Tibial artery (tissue), 4 donors: ENCODE measurements around the gene PAQR7.

Experiments used
- DNase-seq, 2 donors: peaks; one replicate each; pipeline ENCODE4 v3.0.0-alpha.2; 2019
- H3K27ac ChIP-seq, 2 donors: fragments of 200-600 bp; sonication (generic) in 1 of 2; 1 replicate in 1 of 2; 2 replicates in 1 of 2; pipeline ENCODE4 v1.5.1; 2018 to 2019; ENCODE audit warnings: mild to moderate bottlenecking in 1 of 2
- H3K27me3 ChIP-seq, 2 donors: fragments of 200-600 bp; sonication (generic) in 1 of 2; one replicate each; pipeline versions ENCODE4 v1.5.1 to v1.6.0; 2016 to 2019
- H3K36me3 ChIP-seq, 3 donors: fragments of 200-600 bp; sonication (generic) in 2 of 3; one replicate each; pipeline ENCODE4 v1.5.1; 2016 to 2019; ENCODE audit warnings: mild to moderate bottlenecking in 2 of 3
- H3K4me1 ChIP-seq, 4 donors: fragments of 200-600 bp; sonication (generic) in 2 of 4; 1 replicate in 3 of 4; 2 replicates in 1 of 4; pipeline ENCODE4 v1.5.1; 2016 to 2019
- H3K4me3 ChIP-seq, 2 donors: fragments of 200-600 bp; sonication (generic) in 1 of 2; 1 replicate in 1 of 2; 2 replicates in 1 of 2; pipeline ENCODE4 v1.5.1; 2018 to 2019; ENCODE audit warnings: mild to moderate bottlenecking in 2 of 2
- H3K9me3 ChIP-seq, 3 donors: fragments of 200-600 bp; sonication (generic) in 1 of 3; one replicate each; pipeline ENCODE4 v1.5.1; 2016 to 2019
- intact Hi-C: fragments of 100-400 bp; cut with DNase I; formaldehyde crosslinking; loops from one replicate; pipeline ENCODE4 v1.15.0; 2023; ENCODE audit warnings: low total_unique reads
- TF ChIP-seq, protein P1 (sequence below), 2 experiments: fragments of 200-600 bp in 1 of 2; fragments of 450-650 bp in 1 of 2; IDR thresholded peaks; one replicate each; pipeline ENCODE4 v1.5.1; 2017 to 2019; ENCODE audit warnings: antibody characterized with exemption in 2 of 2, mild to moderate bottlenecking in 1 of 2, moderate library complexity in 1 of 2

The PAQR7 gene

DNA sequence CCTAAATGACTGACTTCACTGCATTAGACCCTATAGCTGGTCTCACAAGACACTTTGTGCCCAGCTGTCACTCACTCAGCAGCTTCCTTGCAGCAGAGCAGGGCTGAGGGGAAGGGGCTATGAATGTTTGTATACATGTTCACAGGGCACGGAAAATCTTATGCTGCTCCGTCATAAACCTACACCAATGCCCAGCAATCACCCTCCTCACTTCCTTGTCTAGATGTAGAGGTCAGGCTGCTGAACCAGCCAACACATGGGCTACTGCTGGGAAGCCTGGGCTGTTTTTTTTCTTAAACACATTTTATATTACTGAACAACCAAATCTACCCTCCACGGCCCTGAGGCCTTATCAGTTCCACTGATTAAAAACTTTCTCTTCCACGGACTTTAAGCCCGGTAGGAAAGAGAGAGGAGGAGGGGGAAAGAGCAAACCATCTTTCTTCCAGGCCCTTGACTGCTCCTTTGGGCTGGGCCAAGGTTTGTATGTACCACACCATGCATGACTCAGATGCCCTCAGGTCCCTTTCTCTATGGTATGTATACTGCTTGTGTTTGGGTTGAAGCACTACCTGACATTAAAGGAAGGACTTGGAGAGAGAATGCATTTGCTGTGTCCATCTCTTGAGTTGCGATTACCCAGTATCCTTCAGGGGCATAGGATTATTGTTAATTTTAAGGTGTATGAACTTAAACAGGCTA is 43.0 kb downstream of the PAQR7 start:
- TF ChIP-seq, protein P1, sequence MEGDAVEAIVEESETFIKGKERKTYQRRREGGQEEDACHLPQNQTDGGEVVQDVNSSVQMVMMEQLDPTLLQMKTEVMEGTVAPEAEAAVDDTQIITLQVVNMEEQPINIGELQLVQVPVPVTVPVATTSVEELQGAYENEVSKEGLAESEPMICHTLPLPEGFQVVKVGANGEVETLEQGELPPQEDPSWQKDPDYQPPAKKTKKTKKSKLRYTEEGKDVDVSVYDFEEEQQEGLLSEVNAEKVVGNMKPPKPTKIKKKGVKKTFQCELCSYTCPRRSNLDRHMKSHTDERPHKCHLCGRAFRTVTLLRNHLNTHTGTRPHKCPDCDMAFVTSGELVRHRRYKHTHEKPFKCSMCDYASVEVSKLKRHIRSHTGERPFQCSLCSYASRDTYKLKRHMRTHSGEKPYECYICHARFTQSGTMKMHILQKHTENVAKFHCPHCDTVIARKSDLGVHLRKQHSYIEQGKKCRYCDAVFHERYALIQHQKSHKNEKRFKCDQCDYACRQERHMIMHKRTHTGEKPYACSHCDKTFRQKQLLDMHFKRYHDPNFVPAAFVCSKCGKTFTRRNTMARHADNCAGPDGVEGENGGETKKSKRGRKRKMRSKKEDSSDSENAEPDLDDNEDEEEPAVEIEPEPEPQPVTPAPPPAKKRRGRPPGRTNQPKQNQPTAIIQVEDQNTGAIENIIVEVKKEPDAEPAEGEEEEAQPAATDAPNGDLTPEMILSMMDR (IDR thresholded peaks at IDR 0.05): no peak
- intact Hi-C loops: no loop called here
- no peak overlapping the region for H3K27ac ChIP-seq
- no peak overlapping the region for H3K4me3 ChIP-seq
- H3K36me3 ChIP-seq: peaks cover 60 to 78% (median 65%) of the 10 kb centered on the region in 3 donors
- DNase-seq: no peak
- H3K27me3 ChIP-seq: no peaks in the 10 kb centered on the region
- H3K4me1 ChIP-seq: no peaks in the 10 kb centered on the region
- H3K9me3 ChIP-seq: no peaks in the 10 kb centered on the region

DNA sequence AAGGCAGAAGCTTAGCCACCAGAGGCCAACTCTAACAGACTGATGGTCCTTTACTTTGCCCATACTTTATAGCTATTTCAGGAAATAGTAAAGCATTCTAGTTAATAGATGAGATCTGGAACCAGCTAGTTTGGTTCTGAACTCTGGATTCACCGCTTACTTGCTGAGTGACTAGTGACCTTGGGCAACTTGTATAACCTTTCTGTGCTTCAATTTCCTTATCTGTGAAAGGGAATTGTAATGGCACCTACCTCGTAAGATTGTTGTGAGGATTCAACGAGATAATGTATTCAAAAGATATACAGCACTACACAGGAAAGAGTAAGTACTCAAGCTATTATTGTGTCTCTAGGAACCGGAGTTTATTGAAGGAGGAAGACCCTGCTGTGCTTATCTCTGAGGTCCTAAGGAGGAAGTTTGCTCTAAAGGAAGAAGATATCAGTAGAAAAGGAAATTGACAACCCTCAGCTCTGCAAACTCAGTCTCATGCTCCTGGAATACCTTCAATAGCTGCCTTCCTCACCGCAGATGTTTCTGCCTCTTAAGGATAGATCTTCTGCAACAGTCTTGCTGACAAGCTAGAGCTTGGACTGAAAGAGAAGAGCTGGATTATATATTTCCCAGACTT is 43.8 kb downstream of the PAQR7 start:
- no peaks in the 10 kb centered on the region for H3K27me3 ChIP-seq
- H3K4me1 ChIP-seq: no peaks in the 10 kb centered on the region
- no peak overlapping the region for H3K27ac ChIP-seq
- H3K36me3 ChIP-seq: peaks cover 68 to 86% (median 73%) of the 10 kb centered on the region in 3 donors
- intact Hi-C loops: no loop called here
- DNase-seq: no peak
- TF ChIP-seq, protein P1 (IDR thresholded peaks at IDR 0.05): no peak
- H3K9me3 ChIP-seq: no peaks in the 10 kb centered on the region
- no peak overlapping the region for H3K4me3 ChIP-seq

DNA sequence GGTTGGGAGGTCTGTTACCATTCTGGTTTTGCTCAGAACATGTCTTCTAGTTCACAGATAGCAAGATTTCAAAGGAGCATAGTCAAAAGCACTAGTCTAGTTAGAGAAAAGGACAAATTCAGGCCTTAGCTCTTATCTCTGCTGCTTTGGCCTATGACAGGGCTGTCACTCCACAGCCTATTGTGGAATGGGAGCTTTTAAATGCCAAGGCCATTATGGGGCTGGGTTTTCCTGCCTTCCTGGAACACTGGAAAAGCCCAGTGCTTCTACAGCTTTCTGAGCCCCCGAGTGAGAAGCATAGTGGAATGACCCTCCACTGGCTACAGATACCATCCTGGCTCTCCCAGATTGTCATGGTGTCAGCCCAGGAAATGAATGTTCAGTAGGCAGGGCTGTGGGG is 46.5 kb downstream of the PAQR7 start:
- Histone ChIP-seq H3K27me3 (no peaks in the 10 kb centered on the region), H3K27ac (no peak overlapping the region), H3K36me3 (peaks cover 70 to 91% (median 88%) of the 10 kb centered on the region in 3 donors), H3K4me1 (no peaks in the 10 kb centered on the region), H3K4me3 (no peak overlapping the region), H3K9me3 (no peaks in the 10 kb centered on the region)
- intact Hi-C loops: loop anchor here (5.0 kb wide), 1 partner anchor 743 kb away; no protein-coding TSS in a partner anchor
- DNase-seq: no peak
- TF ChIP-seq, protein P1 (IDR thresholded peaks at IDR 0.05): no peak

DNA sequence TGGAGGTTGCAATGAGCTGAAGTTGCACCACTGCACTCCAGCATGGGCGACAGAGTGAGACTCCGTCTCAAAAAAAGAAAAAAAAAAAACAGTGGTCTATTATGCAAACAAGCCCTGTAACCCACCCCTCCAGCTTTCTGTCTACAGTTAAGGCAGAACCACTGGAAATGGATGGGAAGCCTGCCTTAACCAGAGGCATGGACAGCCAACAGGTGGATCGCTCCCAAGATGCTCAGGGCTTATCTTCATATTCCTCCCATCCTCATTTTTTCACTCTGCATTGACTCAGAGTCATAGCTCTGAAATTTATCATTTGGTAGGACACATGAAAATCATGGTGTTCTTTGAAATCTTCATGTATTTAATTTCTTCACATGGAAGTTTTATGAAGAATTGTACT is 47.0 kb downstream of the PAQR7 start:
- TF ChIP-seq, protein P1 (IDR thresholded peaks at IDR 0.05): no peak
- no peak for DNase-seq
- peaks cover 67 to 88% (median 86%) of the 10 kb centered on the region in 3 donors for H3K36me3 ChIP-seq
- intact Hi-C loops: loop anchor here (5.0 kb wide), 1 partner anchor 744 kb away; no protein-coding TSS in a partner anchor
- no peaks in the 10 kb centered on the region for H3K27me3 ChIP-seq
- no peak overlapping the region for H3K27ac ChIP-seq
- no peaks in the 10 kb centered on the region for H3K4me1 ChIP-seq
- no peak overlapping the region for H3K4me3 ChIP-seq
- H3K9me3 ChIP-seq: no peaks in the 10 kb centered on the region

DNA sequence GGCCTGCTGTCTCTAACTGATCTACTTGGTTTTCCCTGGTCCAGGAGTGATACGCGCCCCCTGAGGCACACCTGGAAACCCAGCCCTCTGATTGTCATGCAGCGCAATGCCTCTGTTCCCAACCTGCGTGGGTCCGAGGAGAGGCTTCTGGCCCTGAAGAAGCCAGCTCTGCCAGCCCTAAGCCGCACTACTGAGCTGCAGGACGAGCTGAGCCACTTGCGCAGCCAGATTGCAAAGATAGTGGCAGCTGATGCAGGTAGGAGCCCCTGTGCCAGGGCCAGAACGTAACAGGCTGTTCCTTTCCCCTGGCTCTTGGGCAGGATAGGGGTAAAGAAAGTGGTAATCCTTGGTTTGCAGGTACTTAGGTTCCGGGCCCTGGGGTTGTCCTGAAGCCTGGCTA is 48.9 kb downstream of the PAQR7 start:
- intact Hi-C loops: loop anchor here (5.0 kb wide), 1 partner anchor 746 kb away; no protein-coding TSS in a partner anchor
- peaks cover 48 to 75% (median 67%) of the 10 kb centered on the region in 3 donors for H3K36me3 ChIP-seq
- H3K27me3 ChIP-seq: no peaks in the 10 kb centered on the region
- TF ChIP-seq, protein P1 (IDR thresholded peaks at IDR 0.05): no peak
- DNase-seq: no peak
- H3K4me1 ChIP-seq: peaks cover 0 to 8% (median 6%) of the 10 kb centered on the region in 4 donors
- no peak overlapping the region for H3K27ac ChIP-seq
- H3K9me3 ChIP-seq: no peaks in the 10 kb centered on the region
- no peak overlapping the region for H3K4me3 ChIP-seq
